NCI-H69 (cell line): ENCODE results near the gene PLCH2.
"Not testable (repeated sequence)": the region's sequence is repeated elsewhere in the genome, so short reads cannot be mapped to it uniquely, and the experiment has no call there.

Experiments
- DNase-seq: peaks from one replicate; lab custom pipeline; 2025; lab: John Stamatoyannopoulos, UW

The PLCH2 gene

GRCh38 chr1:2476061-2476999, at the start of gene PLCH2:
TSS of gene PLCH2 (plus strand) at chr1:2476289. CDS start at chr1:2476589, 300 bp downstream.
- no peak for DNase-seq

- no peak for DNase-seq
Observed at GRCh38 chr1:2426540-2426939, 49.5 kb upstream of the PLCH2 start.

- DNase-seq, result no peak
Observed at GRCh38 chr1:2427051-2427450, 49.0 kb upstream of the PLCH2 start.

- DNase-seq, result no peak
Observed at GRCh38 chr1:2427976-2428375, 48.1 kb upstream of the PLCH2 start.

- no peak for DNase-seq
Observed at GRCh38 chr1:2428490-2428889, 47.6 kb upstream of the PLCH2 start.

GRCh38 chr1:2429780-2430591, 46.1 kb upstream of the PLCH2 start:
- DNase-seq, result no peak

- DNase-seq, result no peak
Observed at GRCh38 chr1:2430592-2430973, 45.5 kb upstream of the PLCH2 start.

GRCh38 chr1:2431103-2431502, 45.0 kb upstream of the PLCH2 start:
- DNase-seq, result no peak

- peak; percentile 51 for DNase-seq
Observed at GRCh38 chr1:2431518-2431917, 44.6 kb upstream of the PLCH2 start.

- peak; percentile 19 for DNase-seq
Observed at GRCh38 chr1:2432441-2432844, 43.6 kb upstream of the PLCH2 start.

- DNase-seq, result no peak
Observed at GRCh38 chr1:2433196-2433595, 42.9 kb upstream of the PLCH2 start.

GRCh38 chr1:2433936-2434655, 42.0 kb upstream of the PLCH2 start:
- DNase-seq, result no peak

GRCh38 chr1:2435091-2435490, 41.0 kb upstream of the PLCH2 start:
- no peak for DNase-seq

- no peak for DNase-seq
Observed at GRCh38 chr1:2435746-2436355, 40.2 kb upstream of the PLCH2 start.

- DNase-seq, result no peak
Observed at GRCh38 chr1:2436876-2437275, 39.2 kb upstream of the PLCH2 start.

- DNase-seq, result no peak
Observed at GRCh38 chr1:2437617-2438016, 38.5 kb upstream of the PLCH2 start.

- DNase-seq, result peak; percentile 32
Observed at GRCh38 chr1:2438038-2438437, 38.1 kb upstream of the PLCH2 start.

GRCh38 chr1:2438641-2439040, 37.4 kb upstream of the PLCH2 start:
- no peak for DNase-seq

GRCh38 chr1:2439369-2439768, 36.7 kb upstream of the PLCH2 start:
- no peak for DNase-seq

GRCh38 chr1:2440346-2440745, 35.7 kb upstream of the PLCH2 start:
- not testable (repeated sequence) for DNase-seq

GRCh38 chr1:2441746-2442145, 34.3 kb upstream of the PLCH2 start:
- no peak for DNase-seq

- DNase-seq, result no peak
Observed at GRCh38 chr1:2442661-2443060, 33.4 kb upstream of the PLCH2 start.
